ENCODE data around the gene CSTF1.

Gene CSTF1

DNA sequence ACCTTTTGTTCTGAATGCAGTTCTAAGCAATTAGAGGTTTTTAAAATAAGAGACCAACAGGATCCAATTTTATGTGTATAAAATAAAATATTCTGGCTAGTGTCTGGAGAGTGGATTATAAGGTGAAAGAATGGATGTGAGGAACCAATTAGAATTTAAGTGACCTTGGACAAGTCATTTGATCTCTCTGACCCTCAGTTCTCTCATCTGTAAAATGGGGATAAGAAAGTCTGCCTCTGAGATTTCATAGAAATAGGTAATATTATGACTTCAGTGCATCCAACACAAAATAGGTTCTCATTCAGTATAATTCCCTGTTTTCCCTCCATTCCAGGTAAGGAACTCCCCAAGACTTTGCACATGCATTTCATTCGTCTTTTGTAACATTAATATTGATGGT is 38.5 kb downstream of the CSTF1 start:
- DNase-seq, result no peak

DNA sequence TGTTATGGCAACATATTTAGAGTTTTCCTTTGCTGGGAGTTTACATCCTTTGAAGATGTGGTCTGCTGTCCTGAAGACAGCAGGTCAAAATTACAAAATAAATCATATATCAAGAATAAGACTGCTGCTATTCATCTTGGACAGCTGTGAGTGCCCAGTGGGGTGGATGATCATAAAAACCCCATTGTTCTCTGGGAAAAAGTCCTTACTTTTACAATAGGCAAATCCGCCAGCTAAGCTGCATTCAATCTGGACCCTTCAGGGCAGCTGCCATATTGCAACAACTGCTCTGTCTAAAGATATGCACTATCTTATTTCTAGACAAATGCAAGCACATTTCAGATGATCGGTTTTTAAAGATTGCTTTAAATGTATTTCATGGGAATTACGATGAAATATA is 39.0 kb downstream of the CSTF1 start:
- no peak for DNase-seq

DNA sequence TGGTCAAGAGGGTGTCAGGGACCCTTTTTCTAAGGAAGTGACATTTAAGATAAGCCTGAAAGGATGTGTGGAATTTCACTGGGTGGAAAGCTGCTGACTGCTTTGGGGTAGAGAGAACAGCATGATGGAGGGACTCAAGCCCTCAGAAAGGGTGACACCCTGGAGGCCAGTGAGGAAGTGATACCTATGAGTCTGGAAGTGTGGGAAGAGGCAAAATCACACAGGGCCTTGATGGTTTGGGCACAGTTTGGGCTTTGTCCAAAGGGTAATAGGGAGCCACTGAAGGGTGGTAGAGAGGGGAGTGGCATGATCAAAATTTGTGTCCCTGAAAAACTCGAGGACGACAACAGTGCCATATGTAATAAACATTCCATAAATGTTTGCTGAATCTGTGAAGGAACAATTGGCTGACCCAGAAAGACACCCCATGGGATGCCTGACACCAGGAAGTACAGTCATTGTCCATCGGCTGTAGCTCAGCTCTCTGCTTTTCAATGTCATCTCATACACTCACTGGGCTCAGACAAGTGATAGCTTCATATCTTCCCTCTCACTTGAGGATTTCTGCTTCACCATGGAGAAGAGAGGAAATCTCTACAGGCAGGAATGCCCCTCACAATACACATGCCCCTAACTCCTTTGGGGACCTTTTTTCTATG is 40.9 kb downstream of the CSTF1 start:
- DNase-seq, result peak; percentile 30

DNA sequence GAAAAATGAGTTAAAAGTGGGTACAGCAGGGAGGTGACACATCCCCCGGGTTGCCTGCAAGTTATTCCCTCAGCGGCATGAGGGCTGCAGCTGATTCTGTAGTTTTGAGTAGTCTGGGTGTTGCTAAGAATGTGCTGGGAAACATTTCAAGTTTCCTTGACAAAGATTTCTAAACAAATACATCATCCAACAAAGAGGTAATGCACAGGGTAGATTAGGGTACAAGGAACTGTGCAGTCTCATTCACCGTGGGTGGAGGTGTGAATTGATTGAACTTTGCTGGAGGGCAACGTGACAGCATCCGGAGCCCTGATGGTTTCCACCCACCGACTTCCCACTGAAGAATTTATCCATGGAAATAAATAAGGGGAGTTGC is 41.4 kb downstream of the CSTF1 start:
- no peak for DNase-seq

DNA sequence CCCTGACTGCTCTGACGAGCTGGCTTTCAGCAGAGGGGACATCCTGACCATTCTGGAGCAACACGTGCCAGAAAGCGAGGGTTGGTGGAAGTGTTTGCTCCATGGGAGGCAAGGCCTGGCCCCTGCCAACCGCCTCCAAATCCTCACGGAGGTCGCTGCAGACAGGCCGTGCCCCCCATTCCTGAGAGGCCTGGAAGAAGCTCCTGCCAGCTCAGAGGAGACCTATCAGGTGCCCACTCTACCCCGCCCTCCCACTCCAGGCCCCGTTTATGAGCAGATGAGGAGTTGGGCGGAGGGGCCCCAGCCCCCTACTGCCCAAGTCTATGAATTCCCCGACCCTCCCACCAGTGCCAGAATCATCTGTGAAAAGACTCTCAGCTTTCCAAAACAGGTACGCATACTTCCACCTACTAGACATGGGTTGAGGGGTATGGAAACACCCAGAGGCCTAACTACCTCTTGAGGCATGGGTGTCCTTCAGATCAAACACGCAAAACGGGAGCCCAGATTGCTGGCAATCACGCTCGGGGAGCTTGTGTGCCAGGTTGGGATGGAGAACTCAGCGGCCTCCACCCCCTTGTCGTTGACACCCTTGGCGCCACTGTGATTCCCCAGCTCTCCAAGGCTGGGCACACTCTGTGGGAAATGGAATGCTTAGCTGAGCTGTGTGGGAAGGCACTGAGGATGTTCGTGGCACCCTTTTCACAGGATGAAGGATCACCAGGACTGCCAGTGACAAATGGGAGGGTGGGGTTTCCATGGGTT is 44.9 kb downstream of the CSTF1 start:
- no peak for DNase-seq

DNA sequence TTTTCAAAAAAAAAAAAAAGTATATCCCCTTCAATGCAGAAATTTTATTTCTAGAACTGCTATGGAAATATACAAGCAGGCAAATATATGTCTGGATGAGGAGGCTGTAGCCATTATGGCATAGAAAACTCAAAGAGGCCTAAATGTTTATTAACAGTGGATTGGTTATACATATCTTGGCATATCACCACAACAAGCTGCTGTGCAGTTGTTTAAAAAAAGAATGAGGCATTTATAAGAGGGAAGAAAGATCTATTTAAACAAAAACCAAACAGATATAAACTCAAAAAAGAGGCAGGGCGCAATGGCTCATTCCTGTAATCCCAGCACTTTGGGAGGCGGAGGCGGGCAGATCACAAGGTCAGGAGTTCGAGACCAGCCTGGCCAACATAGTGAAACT is 45.8 kb downstream of the CSTF1 start:
- DNase-seq, result no peak

DNA sequence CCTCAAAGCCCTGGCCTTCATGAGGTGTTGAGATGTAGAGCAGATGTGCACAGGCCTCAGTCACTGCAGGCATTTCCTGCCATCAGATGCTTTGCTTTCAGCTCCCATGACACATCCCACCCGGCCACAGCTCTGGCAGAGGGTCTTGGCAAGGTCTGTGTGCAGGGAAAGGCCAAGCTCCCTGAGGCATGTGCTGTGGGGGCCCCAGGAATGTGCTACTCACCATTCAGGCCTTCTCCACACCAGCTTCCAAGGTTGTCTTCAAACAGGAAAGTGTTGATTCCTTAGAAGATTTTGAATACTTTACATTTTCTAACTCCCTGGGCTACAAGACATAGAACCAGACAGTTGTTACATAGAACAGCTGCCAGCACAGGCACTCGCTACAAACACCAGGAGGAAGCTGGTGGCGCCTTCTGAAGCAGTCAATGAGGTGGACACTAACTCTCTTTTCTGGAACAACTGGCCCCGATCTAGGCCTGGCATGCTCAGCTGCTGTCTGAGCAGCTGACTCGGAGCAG is 47.4 kb downstream of the CSTF1 start:
- DNase-seq, result no peak

DNA sequence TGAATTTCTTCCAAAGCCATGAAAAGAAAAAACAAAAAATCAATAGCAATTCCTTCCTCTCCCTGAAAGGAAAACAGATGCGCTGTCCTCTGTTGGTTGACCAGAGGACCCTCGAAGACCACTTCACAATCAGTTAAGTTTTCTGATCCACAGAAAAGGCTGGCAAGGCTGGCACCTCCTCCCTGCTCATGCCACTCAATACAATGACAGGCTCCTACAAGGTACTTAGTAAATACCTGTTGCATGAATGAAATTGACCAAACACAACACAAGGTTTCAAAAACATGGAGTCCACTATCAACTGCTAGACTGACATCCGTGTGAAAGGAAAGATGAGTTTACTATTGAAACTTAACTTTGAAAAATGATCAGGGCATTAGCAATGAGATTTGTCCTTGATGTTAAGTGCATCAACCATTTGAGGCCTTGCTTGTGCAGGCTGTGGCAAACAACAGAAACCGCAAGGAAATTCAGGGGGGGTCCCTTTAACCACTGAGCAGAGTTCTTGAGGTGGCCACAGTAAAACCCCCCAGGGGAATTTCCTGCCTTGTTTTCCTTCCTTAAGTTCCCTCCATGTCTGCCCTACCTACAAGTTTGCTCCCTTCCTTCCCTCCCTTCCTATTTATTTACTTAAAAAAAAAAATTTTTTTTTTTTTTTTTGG is 48.0 kb downstream of the CSTF1 start:
- DNase-seq, result peak; percentile 16

DNA sequence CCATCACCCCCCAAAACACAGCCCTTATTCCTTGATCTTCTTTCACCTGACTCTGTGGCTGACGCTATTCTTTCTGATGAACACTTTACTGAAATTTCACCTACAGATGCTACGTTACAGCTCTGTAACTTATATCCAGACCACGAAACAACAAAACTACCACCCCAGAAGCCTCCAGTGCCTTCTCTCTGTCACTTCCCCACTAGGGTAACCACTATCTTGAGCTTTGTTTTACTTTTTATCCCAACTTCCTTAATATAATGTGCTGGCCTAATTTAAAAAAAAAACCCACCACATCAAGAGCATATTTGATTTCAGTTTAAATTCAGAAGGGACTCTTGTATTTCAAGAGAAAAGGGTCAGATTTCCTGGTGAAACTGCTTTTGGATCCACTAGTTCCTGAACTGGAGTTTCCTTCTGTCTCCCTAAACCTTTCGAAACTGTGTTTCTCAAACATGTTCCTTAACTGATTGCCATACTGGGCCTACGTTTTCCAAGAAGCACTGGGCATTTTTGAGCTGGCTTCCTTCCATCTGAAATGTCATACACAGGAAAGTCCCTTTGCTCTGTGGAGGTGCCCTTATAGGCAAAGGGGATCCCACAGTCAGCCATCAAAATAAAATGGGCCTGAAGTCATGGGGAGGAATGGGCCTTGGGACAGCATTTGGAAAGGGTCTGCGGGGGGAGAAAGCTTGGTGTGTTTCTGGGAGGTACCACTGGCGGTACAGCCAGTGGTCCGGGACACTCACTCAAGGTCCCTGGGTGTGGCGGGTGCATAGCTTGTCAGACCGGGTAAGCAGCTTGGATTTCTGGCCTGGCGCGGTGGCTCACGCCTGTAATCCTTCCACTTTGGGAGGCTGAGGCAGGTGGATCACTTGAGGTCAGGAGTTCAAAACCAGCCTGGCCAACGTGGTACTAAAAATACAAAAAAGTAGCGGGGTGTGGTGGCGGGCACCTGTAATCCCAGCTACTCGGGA is 50.2 kb downstream of the CSTF1 start:
- peak; percentile 90 for DNase-seq

DNA sequence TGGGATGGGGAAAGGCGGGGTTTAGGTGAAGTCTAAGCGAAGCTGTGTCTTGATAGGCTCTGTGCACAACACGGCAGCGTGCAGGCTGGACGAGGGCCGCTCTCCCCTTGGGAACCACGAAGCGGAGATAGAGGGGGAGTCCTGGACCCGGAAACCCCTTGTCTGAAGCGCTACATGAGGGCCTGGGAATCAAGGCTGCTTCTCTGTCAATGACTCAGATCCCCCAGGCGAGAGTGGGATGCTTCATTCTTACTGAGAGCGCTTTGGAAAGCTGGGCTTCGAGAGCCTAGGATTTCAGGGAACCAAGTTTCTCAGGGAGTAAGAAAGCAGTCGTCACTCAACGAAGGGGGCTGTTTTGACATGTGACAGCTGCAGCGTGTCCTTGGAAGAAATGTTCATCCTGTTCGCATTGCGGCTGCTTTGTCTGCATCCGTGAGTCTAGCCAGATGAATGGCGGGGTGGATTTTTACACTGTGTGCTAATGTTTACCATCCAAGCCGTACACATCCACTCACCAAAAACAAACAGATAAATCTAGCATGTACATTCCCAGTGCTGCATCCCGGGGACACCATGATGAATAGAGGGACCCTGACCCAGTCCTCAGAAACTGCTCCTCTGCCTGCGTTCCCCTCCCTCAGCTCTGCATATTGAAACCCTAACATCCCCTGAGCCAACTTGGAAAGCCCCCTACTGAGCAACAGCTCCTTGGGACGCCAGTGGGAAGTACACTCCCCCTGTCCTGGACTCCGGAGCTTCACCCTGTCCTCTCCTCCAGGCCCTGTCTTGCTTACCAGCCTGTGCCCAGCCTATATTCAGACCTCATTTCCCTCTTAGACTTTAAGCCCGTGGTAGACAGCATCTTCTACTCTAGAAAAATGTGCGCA is 51.5 kb downstream of the CSTF1 start:
- DNase-seq, result no peak

DNA sequence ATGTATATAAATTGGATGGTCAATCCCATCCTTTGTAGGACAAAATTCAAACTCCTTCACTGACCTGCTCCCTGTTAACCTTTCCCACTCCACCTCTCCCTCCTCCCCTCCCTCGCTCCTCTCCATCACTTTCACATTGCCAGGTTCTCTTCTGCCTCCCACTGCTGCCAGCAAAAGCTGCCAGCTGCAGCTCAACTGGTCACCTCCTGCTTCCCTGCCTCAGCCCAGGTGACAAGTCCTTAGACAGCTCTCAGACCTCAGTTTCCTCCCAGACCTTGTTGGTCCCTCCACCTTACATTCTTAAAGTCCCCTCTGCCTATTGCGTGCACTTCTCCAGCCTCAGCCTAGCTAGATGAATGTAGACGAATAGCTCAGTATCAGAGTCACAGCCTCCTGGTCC is 52.7 kb downstream of the CSTF1 start:
- DNase-seq, result no peak

DNA sequence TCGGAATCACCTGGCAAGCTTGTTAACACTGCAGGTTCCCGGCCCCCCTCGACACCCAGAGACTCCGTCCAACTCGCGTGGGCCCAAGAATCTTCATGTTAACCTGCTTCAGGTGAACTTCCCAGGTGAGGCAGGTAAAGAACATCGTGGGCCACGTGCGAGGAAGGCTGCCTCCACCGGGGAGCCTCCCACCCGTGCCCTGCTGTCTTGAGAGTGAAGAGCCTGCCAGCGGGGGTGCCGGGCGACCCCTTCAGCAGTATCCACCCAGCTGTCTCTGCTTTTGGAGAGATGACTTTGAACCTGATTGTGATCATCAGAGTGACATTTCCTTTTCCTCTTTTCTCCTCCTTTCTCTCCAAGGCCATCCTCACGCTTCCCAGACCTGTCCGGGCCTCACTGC is 53.1 kb downstream of the CSTF1 start:
- no peak for DNase-seq

DNA sequence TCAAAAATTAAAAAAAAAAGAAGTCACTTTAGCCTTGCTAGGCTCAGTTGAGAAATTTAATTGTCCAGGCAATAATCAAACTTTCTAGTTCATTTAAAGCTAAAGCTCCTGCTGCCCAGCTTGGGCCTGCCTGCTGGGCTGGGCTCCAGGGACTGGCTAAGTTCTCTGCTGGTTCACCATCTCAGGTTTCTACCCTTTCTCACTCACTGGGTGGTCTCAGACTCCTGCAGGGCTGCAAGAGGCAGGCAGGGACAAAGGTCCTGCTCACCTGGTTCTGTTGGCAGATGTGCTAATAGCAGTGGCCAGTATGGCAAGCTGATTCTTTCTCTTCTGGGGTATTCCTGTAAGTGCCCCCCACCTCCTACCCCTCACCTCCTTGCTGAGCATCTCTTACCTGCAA is 54.8 kb downstream of the CSTF1 start:
- DNase-seq, result no peak

DNA sequence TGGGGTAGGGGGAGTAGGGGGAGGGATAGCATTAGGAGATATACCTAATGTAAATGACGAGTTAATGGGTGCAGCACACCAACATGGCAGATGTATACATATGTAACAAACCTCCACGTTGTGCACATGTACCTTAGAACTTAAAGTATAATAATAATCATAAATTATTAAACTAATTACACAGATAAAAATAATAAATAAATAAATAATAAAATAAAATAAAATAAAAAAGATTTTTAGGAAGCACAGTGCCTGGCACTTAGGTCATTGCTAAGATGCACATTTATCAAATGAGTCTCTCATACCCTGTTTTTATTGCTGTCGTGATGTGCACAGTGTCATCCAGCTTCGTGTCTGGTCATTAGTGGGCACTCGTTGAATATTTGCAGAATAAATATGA is 57.0 kb downstream of the CSTF1 start:
- DNase-seq, result no peak

DNA sequence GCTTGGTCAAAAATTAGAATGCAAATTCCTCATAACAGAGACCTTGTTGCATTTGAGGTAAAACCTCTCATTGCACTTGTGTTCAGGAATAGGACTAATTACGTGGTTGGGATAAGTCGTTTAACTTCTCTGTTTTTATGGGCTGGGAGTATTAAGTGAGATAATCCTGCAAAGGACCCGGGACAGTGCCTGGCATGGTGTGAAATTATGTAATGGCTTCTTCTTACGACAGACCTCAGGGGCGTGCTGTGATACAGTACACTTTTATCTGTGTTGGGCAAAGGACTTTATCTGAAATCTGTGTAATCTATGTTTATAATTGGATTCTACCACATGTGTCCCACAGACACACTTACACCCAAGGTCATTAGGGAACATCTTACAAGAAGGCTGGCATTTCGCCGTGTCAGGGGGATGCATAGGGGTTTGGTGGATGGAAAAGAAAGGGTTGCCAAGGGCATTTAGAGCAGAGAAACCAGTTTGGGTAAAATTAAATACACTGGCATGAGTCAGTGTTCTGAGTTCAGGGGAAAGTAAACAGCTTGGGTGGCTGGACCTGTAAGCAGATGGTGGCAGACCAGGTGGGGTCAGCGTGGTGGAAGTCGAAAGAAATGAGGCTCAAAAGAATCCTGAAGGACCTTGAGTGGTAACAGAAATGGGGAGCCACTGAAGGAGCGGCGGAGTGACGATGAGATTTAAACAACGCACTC is 58.8 kb downstream of the CSTF1 start:
- DNase-seq, result no peak

DNA sequence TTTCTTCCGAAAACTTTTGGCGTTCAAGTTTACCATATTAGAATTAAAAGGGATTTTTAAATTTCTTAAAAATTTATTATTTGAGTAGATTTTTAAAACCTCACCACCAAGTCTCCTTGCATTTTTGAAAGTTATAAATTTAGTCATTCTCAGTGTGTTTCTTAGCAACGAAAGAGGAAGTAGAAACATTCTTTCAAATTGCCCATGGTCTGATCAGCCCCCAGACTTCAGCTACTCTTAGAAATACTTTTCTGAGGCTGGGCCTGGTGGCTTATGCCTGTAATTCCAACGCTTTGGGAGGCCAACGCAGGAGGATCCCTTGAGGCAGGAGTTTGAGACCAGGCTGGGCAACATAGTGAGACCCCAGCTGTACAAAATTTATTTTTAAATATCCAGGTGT is 60.9 kb downstream of the CSTF1 start:
- peak; percentile 51 for DNase-seq

DNA sequence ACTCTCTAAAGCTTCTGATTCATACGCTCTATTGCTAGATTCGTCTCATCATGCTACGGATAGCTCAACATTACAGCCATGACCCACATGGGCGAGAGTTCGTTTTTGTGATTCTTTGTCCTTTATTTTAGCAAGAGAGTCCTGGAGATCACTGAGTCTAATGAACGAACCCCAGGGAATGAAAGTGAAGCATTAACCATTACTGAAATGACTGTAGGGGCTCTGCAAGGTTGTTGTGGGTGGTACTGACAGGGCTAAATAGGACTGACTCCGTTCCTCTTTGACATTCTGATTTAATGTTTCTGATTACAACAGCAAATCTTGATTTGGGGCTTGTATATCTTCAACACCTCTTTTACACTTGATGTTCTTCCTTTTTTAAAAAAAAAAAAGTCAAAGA is 62.3 kb downstream of the CSTF1 start:
- DNase-seq, result no peak
